ENCODE results near the gene HACE1.
A peak's percentile ranks its signal among the peaks of the same experiment; 100 is the strongest.
"Not testable (repeated sequence)": the region's sequence is repeated elsewhere in the genome, so short reads cannot be mapped to it uniquely, and the experiment has no call there.

The HACE1 gene

DNA sequence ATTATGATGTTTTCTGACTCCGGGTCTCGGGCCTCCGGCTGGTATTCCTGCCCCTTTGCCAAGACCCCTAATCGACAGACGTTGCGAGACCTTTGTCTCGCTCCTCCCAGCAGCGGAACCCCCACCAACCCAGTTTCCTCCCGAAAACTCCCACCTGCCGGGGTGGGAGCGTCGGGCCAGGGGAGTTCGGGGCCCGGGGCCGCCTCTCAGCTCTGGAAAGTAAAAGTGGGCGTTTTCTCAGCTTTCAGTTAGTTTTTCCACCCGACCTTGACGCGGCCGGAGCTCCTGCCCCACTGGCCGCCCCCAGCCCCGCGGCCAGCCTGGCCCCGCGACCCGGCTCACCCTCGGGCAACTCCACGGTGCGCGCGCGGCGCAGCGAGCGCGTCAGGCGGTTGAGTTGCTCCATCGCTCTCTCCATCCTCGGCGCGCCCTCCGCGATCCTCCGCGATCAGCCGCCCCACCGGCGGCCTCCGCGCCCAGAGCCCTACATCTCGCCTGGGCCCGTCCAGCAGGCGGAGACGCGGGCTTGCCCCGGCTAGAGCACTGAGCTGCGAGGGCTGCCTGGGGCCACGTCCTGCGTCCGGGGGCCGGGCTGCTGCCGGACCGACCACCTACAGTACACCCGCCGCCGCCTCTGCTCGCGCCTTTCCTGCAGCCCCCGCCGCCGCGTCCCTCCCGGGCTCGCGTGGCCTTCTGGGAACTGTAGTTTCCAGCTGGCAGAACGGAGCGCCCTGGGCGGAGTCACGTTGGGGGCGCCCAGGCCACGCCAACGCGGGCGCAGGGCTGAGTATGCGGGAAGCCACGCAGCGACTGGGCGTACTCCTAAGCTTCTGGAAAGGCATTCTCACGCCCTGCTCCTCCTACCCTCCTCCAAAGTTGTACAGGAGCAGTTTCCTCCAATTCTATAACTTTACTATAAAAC, at the start of gene HACE1:
HACE1 (minus strand) TSS at position 695 of the 922 bp plus-strand sequence; CDS start at position 418, 277 bp downstream.
- DNase-seq: peak; percentile 90

DNA sequence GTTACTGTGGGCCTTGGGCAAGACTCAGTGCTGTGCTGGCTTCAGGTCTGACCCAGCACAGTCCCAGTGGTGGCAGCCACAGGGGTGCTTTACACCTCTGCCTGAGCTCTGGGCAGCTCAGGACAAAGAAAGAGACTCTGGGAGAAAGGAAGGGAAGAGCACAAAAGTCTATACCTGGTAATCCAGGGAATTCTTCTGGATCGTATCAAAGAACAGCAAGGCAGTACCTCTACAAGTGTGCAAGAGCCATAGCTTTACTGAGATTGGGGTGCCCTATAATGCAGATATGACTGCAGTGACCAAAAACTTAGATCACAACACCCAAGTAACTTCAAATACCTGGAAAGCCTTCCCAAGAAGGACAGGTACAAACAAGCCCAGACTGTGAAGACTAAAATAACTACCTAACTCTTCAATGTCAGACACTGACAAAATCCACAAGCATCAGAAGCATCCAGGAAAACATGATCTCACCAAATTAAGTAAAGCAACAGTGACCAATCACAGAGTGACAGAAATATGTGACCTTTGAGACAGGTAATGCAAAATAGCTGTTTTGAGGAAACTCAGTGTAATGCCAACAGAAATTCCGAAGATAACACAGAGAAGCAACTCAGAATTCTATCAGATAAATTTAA, 49.3 kb upstream of the HACE1 start:
- DNase-seq: no peak

GRCh38 chr6:104908031-104908887, 48.5 kb upstream of the HACE1 start:
- no peak for DNase-seq

- DNase-seq: not testable (repeated sequence)
Observed at GRCh38 chr6:104898893-104899292, 39.2 kb upstream of the HACE1 start.

DNA sequence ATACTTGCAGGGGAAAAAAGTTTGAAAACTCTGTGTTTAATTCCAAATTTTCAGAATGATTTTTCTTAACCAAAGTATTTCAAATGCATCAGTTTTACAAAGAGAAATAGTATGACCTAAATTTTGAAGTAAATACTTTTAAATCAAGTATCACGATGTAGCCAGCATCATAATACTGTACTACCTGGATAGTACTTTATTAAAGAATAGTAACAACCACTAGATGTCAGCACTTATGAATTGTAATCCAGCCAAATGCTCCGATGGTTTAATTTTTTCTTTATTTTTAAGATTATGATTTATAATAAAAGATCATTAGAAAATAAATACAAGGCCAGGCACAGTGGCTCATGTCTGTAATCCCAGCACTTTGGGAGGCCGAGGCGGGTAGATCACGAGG, 37.2 kb upstream of the HACE1 start:
- DNase-seq: no peak

GRCh38 chr6:104888066-104888465, 28.3 kb upstream of the HACE1 start:
- DNase-seq: no peak

- DNase-seq: no peak
Observed at GRCh38 chr6:104887350-104887749, 27.6 kb upstream of the HACE1 start.

GRCh38 chr6:104885518-104886043, 25.9 kb upstream of the HACE1 start:
- DNase-seq: no peak

- DNase-seq: peak; percentile 6
Observed at GRCh38 chr6:104884867-104885517, 25.3 kb upstream of the HACE1 start.

DNA sequence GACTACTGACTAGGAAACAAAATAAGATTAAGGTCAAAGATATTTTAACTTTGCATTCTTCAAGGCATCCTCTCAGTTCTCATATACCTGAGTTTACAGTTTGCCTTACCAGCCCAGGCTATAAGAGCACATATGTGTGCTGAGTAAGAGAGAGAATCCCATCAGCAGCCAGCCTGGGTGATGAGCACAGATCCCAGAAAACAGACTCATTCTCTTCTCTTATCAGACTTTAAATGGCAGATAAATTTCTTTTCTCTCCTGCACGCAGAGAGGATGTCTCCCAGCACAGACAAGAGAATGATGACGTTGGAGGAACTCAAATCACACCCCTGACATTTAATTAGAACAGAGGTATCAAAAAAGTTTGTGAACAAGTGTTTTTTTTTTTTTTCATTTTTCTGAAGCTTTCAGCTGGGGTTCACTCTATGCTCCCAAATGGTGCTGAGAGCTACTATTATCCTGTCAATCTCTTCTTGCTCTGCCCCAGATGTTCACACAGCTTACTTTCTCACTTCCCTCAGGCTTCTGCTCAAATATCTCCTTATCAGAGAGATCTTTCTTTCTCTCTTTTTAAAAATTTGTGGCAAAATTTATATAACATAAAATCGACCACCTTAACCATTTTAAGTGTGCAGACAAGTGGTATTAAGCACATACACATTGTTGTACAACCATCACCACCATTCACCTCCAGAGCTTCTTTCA, 22.4 kb upstream of the HACE1 start:
- DNase-seq: no peak

DNA sequence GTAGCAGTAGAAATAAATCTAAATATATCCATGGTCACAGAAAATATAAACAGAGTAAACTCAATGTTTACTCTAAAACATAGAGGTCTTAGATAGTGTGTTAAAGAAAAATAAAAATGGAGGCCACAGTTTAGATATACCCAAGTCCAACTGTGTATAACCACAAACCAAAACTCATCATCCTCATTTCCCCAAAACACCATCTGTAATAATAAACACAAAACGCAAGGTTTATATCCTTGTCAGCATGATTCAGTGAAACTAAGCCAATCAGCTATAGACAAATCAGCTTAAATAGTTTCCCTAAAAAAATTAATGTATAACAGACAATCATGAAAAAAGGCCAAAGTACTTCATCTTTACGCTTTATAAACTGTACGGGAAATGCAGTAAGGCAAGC, 2.7 kb upstream of the HACE1 start:
- no peak for DNase-seq

DNA sequence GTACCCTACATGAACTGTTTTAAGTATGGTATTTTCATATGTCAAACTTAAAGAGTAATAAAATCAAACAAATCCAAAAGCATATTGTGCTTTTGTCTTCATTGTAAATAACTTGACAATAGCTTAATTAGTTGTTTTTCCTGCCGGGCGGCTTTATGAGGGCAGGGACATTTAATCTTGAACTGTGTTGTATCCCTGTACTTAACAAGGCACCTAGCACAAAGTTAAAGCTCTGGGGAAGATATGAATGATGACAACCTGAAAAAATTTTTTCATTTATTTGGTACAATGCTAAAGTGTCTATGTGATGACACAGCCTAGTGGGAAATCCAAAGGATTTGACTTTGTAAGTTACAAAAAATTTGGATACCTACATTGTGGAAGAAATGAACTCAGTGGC, 502 bp upstream of the HACE1 start:
- DNase-seq: no peak

DNA sequence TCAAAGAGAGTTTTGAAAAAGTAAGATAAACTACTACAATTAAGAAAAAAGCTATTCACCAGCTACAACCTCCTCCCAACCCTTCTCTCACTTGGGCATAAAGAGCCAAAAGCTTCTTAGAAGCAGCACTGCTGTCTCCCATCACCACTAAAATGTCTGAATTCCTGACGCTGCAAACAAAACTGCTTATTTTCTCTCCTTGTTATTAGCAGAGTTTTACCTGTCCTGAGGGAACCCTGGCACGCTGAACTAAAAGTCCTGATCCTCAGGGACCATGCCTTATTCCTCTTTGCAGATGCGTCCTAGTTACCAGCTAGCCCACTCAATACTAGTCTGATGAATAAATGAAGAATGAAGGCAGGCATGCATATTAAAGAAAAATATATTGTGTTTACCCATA, 1.1 kb downstream of the HACE1 start:
- no peak for DNase-seq

DNA sequence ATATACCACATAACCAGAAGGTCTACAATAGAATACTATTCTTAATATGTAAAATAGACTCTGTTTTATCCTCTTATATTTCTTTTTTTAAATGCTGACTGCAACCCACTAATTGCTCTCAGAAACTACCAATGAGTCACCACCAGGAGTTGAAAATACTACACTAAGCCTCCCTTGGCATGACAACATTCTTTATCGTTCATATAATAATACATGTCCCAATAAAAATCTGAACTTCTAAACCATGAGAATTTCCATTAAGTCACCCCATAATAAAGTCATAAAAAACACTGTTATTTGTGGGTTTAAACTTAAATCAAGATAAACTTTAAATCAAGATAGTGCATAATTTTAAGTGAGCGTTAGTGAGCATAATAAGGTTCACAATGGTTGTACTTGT, 4.2 kb downstream of the HACE1 start:
- no peak for DNase-seq

- DNase-seq: not testable (repeated sequence)
Observed at GRCh38 chr6:104847721-104848120, 12.0 kb downstream of the HACE1 start.

DNA sequence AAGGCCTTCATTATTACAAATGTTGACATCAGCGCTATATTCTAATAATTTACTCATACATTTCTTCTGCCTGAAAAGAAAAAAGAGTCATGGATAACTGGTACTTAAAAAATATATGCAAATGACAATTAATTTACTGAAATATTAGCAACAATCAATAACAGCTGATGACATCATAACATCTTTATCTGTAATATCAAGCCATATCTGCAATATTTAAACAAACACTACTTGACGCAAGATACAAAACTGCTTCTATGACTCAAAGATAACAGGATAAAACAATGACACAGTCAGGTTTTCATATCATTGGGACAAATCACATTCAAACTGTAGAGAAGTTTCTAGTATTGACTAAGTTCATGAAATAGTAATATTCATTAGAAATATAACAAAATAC, 16.5 kb downstream of the HACE1 start:
- no peak for DNase-seq

DNA sequence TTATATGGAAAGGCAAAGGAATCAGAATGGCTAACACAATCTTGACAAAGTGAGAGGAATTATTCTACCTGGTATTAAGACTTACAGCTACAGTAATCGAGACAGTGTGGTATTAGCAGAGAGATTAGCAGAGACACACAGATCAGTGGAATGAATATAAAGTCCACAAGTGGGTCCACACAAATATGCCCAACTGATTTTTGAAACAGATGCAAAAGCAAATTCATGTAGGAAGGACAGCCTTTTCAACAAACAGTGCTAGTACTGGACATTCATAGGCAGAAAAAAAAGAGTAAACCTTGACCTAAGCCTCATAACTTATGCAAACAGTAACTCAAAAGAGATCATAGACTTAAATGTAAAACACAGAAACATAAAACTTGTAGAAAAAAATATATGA, 22.6 kb downstream of the HACE1 start:
- no peak for DNase-seq

DNA sequence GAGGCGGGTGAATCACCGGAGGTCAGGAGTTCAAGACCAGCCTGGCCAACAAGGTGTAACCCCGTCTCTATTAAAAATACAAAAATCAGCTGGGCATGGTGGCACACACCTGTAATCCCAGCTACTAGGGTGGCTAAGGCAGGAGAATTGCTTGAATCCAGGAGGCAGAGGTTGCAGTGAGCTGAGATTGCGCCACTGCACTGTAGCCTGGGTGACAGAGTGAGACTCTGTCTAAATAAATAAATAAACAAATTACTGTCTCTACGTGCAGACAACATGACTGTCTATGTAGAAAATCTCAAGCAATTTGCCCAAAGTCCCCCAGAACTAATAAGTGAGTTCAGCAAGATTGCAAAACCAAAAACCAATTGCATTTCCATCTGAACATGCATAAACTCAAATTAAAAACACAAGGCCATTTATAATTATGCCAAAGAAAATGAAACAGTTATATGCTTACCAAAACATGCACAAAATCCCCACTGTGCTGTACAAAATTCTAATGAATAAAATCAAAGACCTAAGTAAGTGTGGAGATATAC, 23.2 kb downstream of the HACE1 start:
- not testable (repeated sequence) for DNase-seq

- no peak for DNase-seq
Observed at GRCh38 chr6:104835782-104836181, 23.9 kb downstream of the HACE1 start.

DNA sequence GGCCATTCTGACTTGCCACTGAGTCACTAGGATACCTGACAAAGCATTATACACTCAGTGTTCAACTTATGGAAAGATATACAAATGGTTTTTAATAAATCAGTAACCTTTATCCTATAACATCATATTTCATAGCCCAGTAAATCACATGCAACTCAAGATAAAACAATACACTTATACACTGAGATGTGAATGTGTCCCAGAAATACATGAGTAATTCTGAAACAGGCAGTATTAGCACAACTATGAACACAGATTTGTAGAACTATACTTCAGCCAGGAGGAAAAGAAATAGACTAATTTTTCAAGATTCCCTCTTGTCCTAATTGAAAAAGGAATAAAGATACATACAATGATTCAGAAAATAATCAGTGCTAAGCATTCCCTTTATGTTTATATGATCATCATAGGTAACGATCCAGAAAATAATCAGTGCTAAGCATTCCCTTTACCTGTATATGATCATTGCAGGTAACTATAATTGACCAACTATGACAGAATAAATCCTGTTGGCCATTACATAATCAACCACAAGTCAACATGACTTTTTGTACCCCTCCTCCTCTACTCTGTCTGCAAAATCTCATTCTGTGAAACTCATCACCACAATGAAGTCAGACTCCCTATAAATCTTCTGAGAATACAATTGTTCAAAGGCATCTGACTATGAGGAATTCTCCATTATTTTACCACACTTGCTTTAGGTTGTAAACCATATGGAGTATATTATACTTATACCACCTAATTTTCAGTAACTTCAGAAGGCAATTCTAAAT, 30.3 kb downstream of the HACE1 start:
- DNase-seq: no peak

DNA sequence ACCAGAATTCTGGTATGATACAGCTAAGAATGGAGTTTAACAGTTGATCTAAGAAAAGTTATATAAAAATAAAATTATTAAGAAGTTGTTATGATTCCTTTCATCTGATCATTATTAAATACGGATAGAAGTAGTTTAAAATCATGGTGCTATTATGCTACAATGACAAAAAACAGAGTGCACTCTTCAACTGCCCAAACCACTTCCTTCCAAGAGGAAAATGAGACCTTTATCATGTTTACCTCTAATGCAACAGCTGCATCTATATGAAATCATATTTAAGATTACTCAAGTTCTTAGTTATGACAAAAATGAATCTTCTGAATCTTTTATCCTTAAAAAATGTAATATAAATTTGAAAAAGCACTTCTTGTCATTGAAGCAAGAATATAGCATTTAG, 31.2 kb downstream of the HACE1 start:
- DNase-seq: no peak

All from stimulated activated CD4-positive, alpha-beta T cell treated with anti-CD3 and anti-CD28 coated beads, Interleukin-4, amount 100 ng/mL, for 24 hours (primary cell).